HG02938 (cell line): ENCODE data around the gene LONP1.
"Not testable (repeated sequence)": the region's sequence is repeated elsewhere in the genome, so short reads cannot be mapped to it uniquely, and the experiment has no call there.

Experiments
- ATAC-seq: cut with Tn5 transposase; IDR thresholded peaks from one replicate; pipeline ENCODE4 v1.9.1; 2021; ENCODE audit warnings: mild to moderate bottlenecking, moderate library complexity; ENCODE audit not compliant: unreplicated experiment

The LONP1 gene

GRCh38 chr19:5719961-5720790 lies at the start of gene LONP1, which contains the start of gene CATSPERD:
TSS of gene LONP1 (minus strand) at chr19:5720146. CDS start at chr19:5720132, 14 bp downstream.
TSS of gene CATSPERD (plus strand) at chr19:5720637. CDS start at chr19:5720738, 101 bp downstream.
- ATAC-seq: peak; percentile 88

- ATAC-seq: no peak
These were observed 48.0 kb upstream of the LONP1 start for GRCh38 chr19:5767949-5768348.

GRCh38 chr19:5765220-5765619 lies 45.3 kb upstream of the LONP1 start:
- ATAC-seq: no peak

- ATAC-seq: no peak
These were observed 42.8 kb upstream of the LONP1 start for GRCh38 chr19:5762608-5763217.

- no peak for ATAC-seq
These were observed 33.8 kb upstream of the LONP1 start for GRCh38 chr19:5753743-5754142.

- ATAC-seq: no peak
These were observed 31.8 kb upstream of the LONP1 start for GRCh38 chr19:5751709-5752108.

- no peak for ATAC-seq
These were observed 29.6 kb upstream of the LONP1 start for GRCh38 chr19:5749505-5749904.

GRCh38 chr19:5748920-5749319 lies 29.0 kb upstream of the LONP1 start:
- not testable (repeated sequence) for ATAC-seq

- not testable (repeated sequence) for ATAC-seq
These were observed 25.1 kb upstream of the LONP1 start for GRCh38 chr19:5744999-5745398.

GRCh38 chr19:5743630-5744029 lies 23.7 kb upstream of the LONP1 start:
- no peak for ATAC-seq

- no peak for ATAC-seq
These were observed 22.1 kb upstream of the LONP1 start for GRCh38 chr19:5742051-5742450.

- no peak for ATAC-seq
These were observed 18.5 kb upstream of the LONP1 start for GRCh38 chr19:5738423-5738822.

GRCh38 chr19:5733172-5733571 lies 13.2 kb upstream of the LONP1 start:
- not testable (repeated sequence) for ATAC-seq

- no peak for ATAC-seq
These were observed 7.6 kb upstream of the LONP1 start for GRCh38 chr19:5727453-5728050.

- no peak for ATAC-seq
These were observed 529 bp downstream of the LONP1 start for GRCh38 chr19:5719274-5719960.

GRCh38 chr19:5718579-5719273 lies 1.2 kb downstream of the LONP1 start:
- ATAC-seq: no peak

GRCh38 chr19:5718037-5718578 lies 1.8 kb downstream of the LONP1 start:
- no peak for ATAC-seq

GRCh38 chr19:5717215-5717935 lies 2.6 kb downstream of the LONP1 start:
- no peak for ATAC-seq

- ATAC-seq: no peak
These were observed 5.1 kb downstream of the LONP1 start for GRCh38 chr19:5714816-5715215.

- no peak for ATAC-seq
These were observed 6.7 kb downstream of the LONP1 start for GRCh38 chr19:5713228-5713627.
